Neuronal stem cell (in vitro differentiated cells): Measurements from ENCODE around the gene VSTM1. TPM values are rescaled to one million over a fixed set of nuclear protein-coding genes. Genes with fewer than 3 reads are reported as not detected.

ENCODE experiments used
- DNase-seq: peaks from one replicate; pipeline ENCODE4 v3.0.0-alpha.2; 2013; ENCODE audit warnings: low spot score
- H2AFZ ChIP-seq: one replicate; pipeline ENCODE4 v1.6.1; 2013; ENCODE audit warnings: mild to moderate bottlenecking, low read length, inconsistent platforms
- H2AK5ac ChIP-seq: 2 replicates; pipeline ENCODE4 v1.6.1; 2013; ENCODE audit warnings: low read depth, mild to moderate bottlenecking, inconsistent platforms, low read length, moderate library complexity, mixed read lengths
- H2BK120ac ChIP-seq: 2 replicates; pipeline ENCODE4 v1.6.1; 2013; ENCODE audit warnings: low read depth, mild to moderate bottlenecking, inconsistent platforms, low read length, moderate library complexity, mixed read lengths
- H2BK12ac ChIP-seq: one replicate; pipeline ENCODE4 v1.6.1; 2013; ENCODE audit warnings: low read length, inconsistent platforms
- H2BK15ac ChIP-seq: 2 replicates; pipeline ENCODE4 v1.6.1; 2013; ENCODE audit warnings: mild to moderate bottlenecking, low read length, inconsistent platforms, mixed read lengths
- H2BK5ac ChIP-seq: one replicate; pipeline ENCODE4 v1.6.1; 2013; ENCODE audit warnings: inconsistent platforms, mild to moderate bottlenecking, low read length, moderate library complexity
- H3K14ac ChIP-seq: one replicate; pipeline ENCODE4 v1.6.1; 2013; ENCODE audit warnings: low read length, inconsistent platforms
- H3K18ac ChIP-seq: 2 replicates; pipeline ENCODE4 v1.6.1; 2013; ENCODE audit warnings: low read length, inconsistent platforms
- H3K23ac ChIP-seq: 2 replicates; pipeline ENCODE4 v1.6.1; 2013; ENCODE audit warnings: low read depth, mild to moderate bottlenecking, mixed read lengths, low read length, inconsistent platforms; ENCODE audit not compliant: poor library complexity
- H3K27ac ChIP-seq: replicated peaks from 3 replicates; pipeline ENCODE4 v1.5.1; 2013; ENCODE audit warnings: low read length, inconsistent platforms
- H3K27me3 ChIP-seq, 3 experiments: 2 replicates each; pipeline ENCODE4 v1.6.1; 2013; ENCODE audit warnings: low read length in 3 of 3, mild to moderate bottlenecking in 2 of 3, inconsistent platforms in 1 of 3, low read depth in 1 of 3, mixed read lengths in 1 of 3, moderate library complexity in 1 of 3; ENCODE audit not compliant: control insufficient read depth in 3 of 3, insufficient read depth in 3 of 3
- H3K36me3 ChIP-seq, 2 donors: replicated peaks in 1 of 2; 2 replicates each; pipeline ENCODE4 v1.6.1; 2013; ENCODE audit warnings: low read length in 2 of 2; ENCODE audit not compliant: control insufficient read depth in 2 of 2, insufficient read depth in 2 of 2
- H3K4ac ChIP-seq: 2 replicates; pipeline ENCODE4 v1.6.1; 2013; ENCODE audit warnings: inconsistent platforms, mild to moderate bottlenecking, low read length, moderate library complexity
- H3K4me1 ChIP-seq, 2 donors: 1 replicate in 1 of 2; 2 replicates in 1 of 2; pipeline ENCODE4 v1.6.1; 2013; ENCODE audit warnings: low read length in 2 of 2, low read depth in 1 of 2; ENCODE audit not compliant: control insufficient read depth in 2 of 2, insufficient read depth in 1 of 2
- H3K4me2 ChIP-seq: one replicate; pipeline ENCODE4 v1.6.1; 2013; ENCODE audit warnings: mild to moderate bottlenecking, low read length, inconsistent platforms; ENCODE audit not compliant: insufficient read depth, poor library complexity, severe bottlenecking
- H3K4me3 ChIP-seq, 2 donors: 2 replicates each; pipeline ENCODE4 v1.5.1; 2013; ENCODE audit warnings: low read length in 2 of 2, mild to moderate bottlenecking in 2 of 2, inconsistent platforms in 1 of 2, moderate library complexity in 1 of 2
- H3K79me1 ChIP-seq: one replicate; pipeline ENCODE4 v1.6.1; 2013; ENCODE audit warnings: low read depth, mild to moderate bottlenecking, inconsistent platforms, low read length, moderate library complexity
- H3K9ac ChIP-seq: one replicate; pipeline ENCODE4 v1.6.1; 2013; ENCODE audit warnings: mild to moderate bottlenecking, low read depth, low read length, inconsistent platforms; ENCODE audit not compliant: poor library complexity
- H3K9me3 ChIP-seq, 2 donors: replicated peaks in 1 of 2; 2 replicates each; pipeline versions ENCODE3 to v1.6.1; 2013; ENCODE audit warnings: low read length in 2 of 2, mild to moderate bottlenecking in 2 of 2, inconsistent platforms in 1 of 2, low read depth in 1 of 2, mixed read lengths in 1 of 2, moderate library complexity in 1 of 2; ENCODE audit not compliant: control insufficient read depth in 2 of 2, insufficient read depth in 1 of 2
- H4K8ac ChIP-seq: one replicate; pipeline ENCODE4 v1.6.1; 2013; ENCODE audit warnings: low read depth, mild to moderate bottlenecking, inconsistent platforms, low read length, moderate library complexity
- H4K91ac ChIP-seq: one replicate; pipeline ENCODE4 v1.6.1; 2013; ENCODE audit warnings: low read length, low read depth, mild to moderate bottlenecking, inconsistent platforms; ENCODE audit not compliant: poor library complexity
- WGBS, 2 donors: extraction: QIAGEN DNeasy Blood & Tissue Kit; methylation state at CpG; one replicate each; pipeline ENCODE4 v1.1.7; 2013; ENCODE audit warnings: missing lambda C conversion rate in 2 of 2, mixed read lengths in 1 of 2; ENCODE audit not compliant: insufficient read length in 2 of 2, insufficient replicate concordance in 1 of 2; ENCODE audit errors: extremely low coverage in 2 of 2; 5-methylcytosine and 5-hydroxymethylcytosine counted together
- polyA plus RNA-seq, 2 experiments: library from polyadenylated mRNA; stranded (reverse); fragments of 200-250 nt; gene quantifications; one replicate each; pipeline ENCODE4 v1.2.3, GENCODE V29; 2013

VSTM1 gene, protein sequence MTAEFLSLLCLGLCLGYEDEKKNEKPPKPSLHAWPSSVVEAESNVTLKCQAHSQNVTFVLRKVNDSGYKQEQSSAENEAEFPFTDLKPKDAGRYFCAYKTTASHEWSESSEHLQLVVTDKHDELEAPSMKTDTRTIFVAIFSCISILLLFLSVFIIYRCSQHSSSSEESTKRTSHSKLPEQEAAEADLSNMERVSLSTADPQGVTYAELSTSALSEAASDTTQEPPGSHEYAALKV
- 0.45 TPM for polyA plus RNA-seq (2013, experiment 1 of 2)
- polyA plus RNA-seq (2013, experiment 2 of 2): 0.36 TPM

DNA sequence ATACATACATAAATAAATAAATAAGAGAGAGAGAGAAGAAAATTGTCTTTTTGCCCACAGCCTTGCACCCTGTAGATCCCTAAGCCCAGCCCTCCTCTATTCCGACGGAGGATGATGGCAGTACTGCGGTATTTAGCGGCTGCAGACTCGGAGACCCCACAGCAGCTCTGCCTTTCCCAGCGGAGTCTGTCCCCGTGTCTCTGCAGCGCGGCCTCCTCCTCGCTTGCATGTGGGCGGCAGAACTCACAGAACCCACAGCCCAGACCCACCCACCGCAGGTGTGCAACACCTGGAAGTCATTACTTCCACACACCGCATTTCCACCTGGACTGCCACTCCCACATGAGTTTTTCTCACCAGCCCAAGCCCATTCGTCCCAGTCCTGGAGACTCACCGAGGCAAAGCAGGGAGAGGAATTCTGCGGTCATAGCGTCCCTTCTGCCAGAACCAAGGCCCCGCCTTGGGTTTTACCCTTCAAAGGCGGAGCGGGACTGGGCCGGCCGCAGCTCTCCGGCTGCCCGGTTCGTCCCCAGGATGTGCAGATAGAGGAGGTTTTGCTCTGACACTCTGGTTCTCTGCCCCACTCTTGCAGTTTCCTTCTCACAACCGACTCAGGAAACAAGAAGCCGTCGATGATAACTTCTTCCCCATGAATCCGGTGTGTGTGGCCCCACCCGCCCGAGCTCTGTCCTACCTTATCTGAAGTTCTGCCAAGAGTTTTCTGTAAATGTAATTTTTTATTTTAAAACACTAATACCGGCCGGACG, at the start of gene VSTM1:
Gene VSTM1, minus strand, starts transcription at position 548 of the 767 bp plus-strand sequence. Its CDS starts 120 bp downstream, at position 428.
- Histone ChIP-seq H2BK5ac (no peak within 1 kb of the TSS), H3K79me1 (no peaks in the 10 kb centered on the region), H3K27me3 (no peaks in the 10 kb centered on the region), H3K4ac (no peak within 1 kb of the TSS), H2BK12ac (no peak within 1 kb of the TSS), H3K4me2 (no peak within 1 kb of the TSS), H3K9me3 (no peaks in the 10 kb centered on the region), H2AK5ac (no peak within 1 kb of the TSS), H4K91ac (no peak within 1 kb of the TSS), H3K27ac (no peak within 1 kb of the TSS), H2AFZ (no peak within 1 kb of the TSS), H3K18ac (no peak within 1 kb of the TSS), H3K9ac (no peak within 1 kb of the TSS), H2BK120ac (no peak within 1 kb of the TSS), H3K36me3 (no peaks in the 10 kb centered on the region), H2BK15ac (no peak within 1 kb of the TSS), H4K8ac (no peak within 1 kb of the TSS), H3K14ac (no peak within 1 kb of the TSS), H3K4me3 (no peak within 1 kb of the TSS), H3K23ac (no peak within 1 kb of the TSS), H3K4me1 (no peaks in the 10 kb centered on the region)
- no CpG with 5 or more reads among the region's 34 CpGs for WGBS, 2 donors
- no peak for DNase-seq

DNA sequence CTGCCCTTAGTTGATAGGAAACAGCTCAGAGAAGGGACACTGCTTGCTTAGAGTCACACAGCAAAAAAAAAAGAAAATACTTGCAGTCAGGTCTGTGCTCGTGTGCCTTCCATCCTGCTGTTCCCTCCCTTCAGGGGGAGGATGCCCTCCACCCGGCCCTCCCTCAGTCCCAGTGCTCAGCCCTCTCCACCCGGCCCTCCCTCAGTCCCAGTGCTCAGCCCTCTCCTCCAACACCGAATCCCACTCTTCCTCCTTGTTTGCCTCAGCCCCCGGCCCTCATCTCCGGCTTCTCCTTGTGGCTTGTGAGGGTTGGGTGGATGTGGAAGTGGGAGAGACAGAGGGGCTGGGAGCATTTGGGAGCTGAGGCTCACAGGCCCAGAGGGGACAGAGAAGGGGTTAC, 46.0 kb upstream of the VSTM1 start:
- no peaks in the 10 kb centered on the region for H3K4me1 ChIP-seq
- H2BK5ac ChIP-seq: no peak overlapping the region
- no peak overlapping the region for H3K4me2 ChIP-seq
- H3K79me1 ChIP-seq: peaks cover 3% of the 10 kb centered on the region
- no peak overlapping the region for H4K8ac ChIP-seq
- no peak overlapping the region for H2AFZ ChIP-seq
- H3K18ac ChIP-seq: no peak overlapping the region
- H3K4ac ChIP-seq: no peak overlapping the region
- no peak overlapping the region for H2BK15ac ChIP-seq
- no peak overlapping the region for H4K91ac ChIP-seq
- no CpG with 5 or more reads among the region's 6 CpGs for WGBS, 2 donors
- H3K36me3 ChIP-seq: peaks cover 48 to 78% of the 10 kb centered on the region in 2 donors
- peak overlapping the region; percentile 73 for H3K23ac ChIP-seq
- no peak for DNase-seq
- H3K14ac ChIP-seq: no peak overlapping the region
- no peak overlapping the region for H2BK120ac ChIP-seq
- H3K9ac ChIP-seq: no peak overlapping the region
- no peak overlapping the region for H2AK5ac ChIP-seq
- H3K27ac ChIP-seq: no peak overlapping the region
- no peak overlapping the region for H3K4me3 ChIP-seq
- no peak overlapping the region for H2BK12ac ChIP-seq
- H3K27me3 ChIP-seq: no peaks in the 10 kb centered on the region
- no peaks in the 10 kb centered on the region for H3K9me3 ChIP-seq

DNA sequence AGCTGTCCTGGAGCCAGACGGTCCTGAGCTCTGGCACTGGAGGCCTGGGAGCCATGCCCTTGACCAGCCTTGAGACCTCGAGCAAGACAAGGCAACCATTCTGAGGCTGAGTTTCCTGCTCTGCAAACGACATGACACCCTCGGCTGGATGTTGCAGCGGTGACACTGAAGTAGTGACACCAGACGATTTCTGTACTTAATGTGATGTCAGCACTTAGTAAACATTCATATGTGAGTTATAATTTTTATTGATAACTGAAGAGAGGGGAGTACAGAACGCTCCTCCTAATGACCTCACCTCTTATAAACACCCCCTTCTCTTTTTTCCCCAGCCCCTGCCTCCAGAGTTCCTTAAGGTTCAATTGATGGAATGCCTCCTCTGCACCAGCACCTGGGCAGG, 44.8 kb upstream of the VSTM1 start:
- Histone ChIP-seq H3K4me2 (no peak overlapping the region), H2BK15ac (no peak overlapping the region), H3K4ac (no peak overlapping the region), H2BK12ac (no peak overlapping the region), H3K36me3 (peaks cover 48 to 72% of the 10 kb centered on the region in 2 donors), H3K4me1 (no peaks in the 10 kb centered on the region), H3K79me1 (peaks cover 1% of the 10 kb centered on the region), H4K8ac (peak overlapping the region; percentile 48), H4K91ac (no peak overlapping the region), H3K23ac (no peak overlapping the region), H3K27me3 (no peaks in the 10 kb centered on the region), H2AK5ac (no peak overlapping the region), H2AFZ (no peak overlapping the region), H3K14ac (no peak overlapping the region), H3K9ac (no peak overlapping the region), H3K18ac (no peak overlapping the region), H2BK120ac (no peak overlapping the region), H3K9me3 (no peaks in the 10 kb centered on the region), H2BK5ac (peak overlapping the region; percentile 78), H3K27ac (no peak overlapping the region), H3K4me3 (no peak overlapping the region)
- no CpG with 5 or more reads among the region's 7 CpGs for WGBS, 2 donors
- DNase-seq: no peak

DNA sequence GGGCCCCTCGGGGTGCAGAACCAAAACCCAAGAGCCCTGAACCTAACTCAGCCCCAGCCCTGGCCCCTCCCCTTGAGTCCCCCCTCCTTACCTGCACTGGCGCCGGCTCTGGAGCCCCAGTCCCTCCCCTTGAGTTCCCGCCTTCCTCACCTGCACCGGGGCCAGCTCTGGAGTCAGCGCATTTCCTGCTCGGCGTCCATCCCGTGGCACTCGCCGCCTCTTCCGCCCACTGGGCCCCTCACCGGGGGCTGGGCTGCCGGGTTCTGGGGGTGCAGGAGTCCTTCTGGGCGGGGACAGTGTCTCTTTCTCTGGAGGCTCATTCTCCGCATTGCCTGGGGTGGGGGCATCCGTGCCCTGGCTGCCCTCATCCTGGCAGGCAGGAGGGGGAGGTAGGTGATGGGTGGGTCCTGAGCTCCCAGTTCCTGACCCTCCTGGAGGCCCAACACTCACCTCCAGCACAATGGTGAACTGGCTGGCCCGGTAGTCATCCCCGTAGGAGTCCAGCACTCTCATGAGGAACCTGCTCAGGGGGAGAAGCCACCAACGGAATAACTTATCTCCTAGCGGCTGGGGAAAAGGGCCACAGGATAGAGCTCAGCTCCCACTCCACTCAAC, 44.3 kb upstream of the VSTM1 start:
- peaks cover 0 to under 1% of the 10 kb centered on the region in 2 donors for H3K4me1 ChIP-seq
- H3K4me2 ChIP-seq: no peak overlapping the region
- DNase-seq: no peak
- H3K9ac ChIP-seq: no peak overlapping the region
- no peak overlapping the region for H3K4me3 ChIP-seq
- H3K14ac ChIP-seq: no peak overlapping the region
- no peak overlapping the region for H2BK12ac ChIP-seq
- WGBS, 2 donors: no CpG with 5 or more reads among the region's 21 CpGs
- H2BK5ac ChIP-seq: peak overlapping the region; percentile 78
- H2BK120ac ChIP-seq: no peak overlapping the region
- no peak overlapping the region for H4K91ac ChIP-seq
- H3K4ac ChIP-seq: no peak overlapping the region
- H3K27me3 ChIP-seq: no peaks in the 10 kb centered on the region
- H4K8ac ChIP-seq: peak overlapping the region; percentile 48
- no peak overlapping the region for H3K27ac ChIP-seq
- H3K23ac ChIP-seq: no peak overlapping the region
- peaks cover 2% of the 10 kb centered on the region for H3K79me1 ChIP-seq
- no peak overlapping the region for H2AK5ac ChIP-seq
- H3K9me3 ChIP-seq: no peaks in the 10 kb centered on the region
- no peak overlapping the region for H3K18ac ChIP-seq
- H2BK15ac ChIP-seq: no peak overlapping the region
- H3K36me3 ChIP-seq: peaks cover 45 to 67% of the 10 kb centered on the region in 2 donors
- H2AFZ ChIP-seq: no peak overlapping the region
